HG02588 (cell line): ENCODE data around the gene UBE2V1.
A peak's percentile ranks its signal among the peaks of the same experiment; 100 is the strongest.
"Not testable (repeated sequence)": the region's sequence is repeated elsewhere in the genome, so short reads cannot be mapped to it uniquely, and the experiment has no call there.

Experiments used
- ATAC-seq: cut with Tn5 transposase; IDR thresholded peaks from one replicate; pipeline ENCODE4 v1.9.1; 2021; ENCODE audit warnings: mild to moderate bottlenecking, moderate library complexity; ENCODE audit not compliant: unreplicated experiment

Gene UBE2V1

GRCh38 chr20:50115591-50116367 is 2.8 kb upstream of the UBE2V1 start:
- peak; percentile 68 for ATAC-seq

GRCh38 chr20:50115041-50115512 is 2.1 kb upstream of the UBE2V1 start:
- ATAC-seq = no peak

- ATAC-seq = no peak
These were observed 672 bp upstream of the UBE2V1 start for GRCh38 chr20:50113420-50114224.

GRCh38 chr20:50111829-50112495 is 988 bp downstream of the UBE2V1 start:
- ATAC-seq = no peak

GRCh38 chr20:50111120-50111828 is 1.7 kb downstream of the UBE2V1 start:
- no peak for ATAC-seq

GRCh38 chr20:50110141-50111047 is 2.6 kb downstream of the UBE2V1 start:
- ATAC-seq = no peak

GRCh38 chr20:50108556-50109235 is 4.3 kb downstream of the UBE2V1 start:
- no peak for ATAC-seq

GRCh38 chr20:50107796-50108331 is 5.1 kb downstream of the UBE2V1 start:
- ATAC-seq = no peak

- ATAC-seq = no peak
These were observed 5.8 kb downstream of the UBE2V1 start for GRCh38 chr20:50107086-50107660.

- not testable (repeated sequence) for ATAC-seq
These were observed 6.3 kb downstream of the UBE2V1 start for GRCh38 chr20:50106669-50107068.

GRCh38 chr20:50103464-50104107 is 9.4 kb downstream of the UBE2V1 start:
- not testable (repeated sequence) for ATAC-seq

GRCh38 chr20:50102551-50102950 is 10.4 kb downstream of the UBE2V1 start:
- ATAC-seq = not testable (repeated sequence)

GRCh38 chr20:50101887-50102286 is 11.1 kb downstream of the UBE2V1 start:
- ATAC-seq = no peak

- no peak for ATAC-seq
These were observed 11.7 kb downstream of the UBE2V1 start for GRCh38 chr20:50101281-50101680.

GRCh38 chr20:50100552-50100951 is 12.4 kb downstream of the UBE2V1 start:
- ATAC-seq = no peak

- no peak for ATAC-seq
These were observed 13.4 kb downstream of the UBE2V1 start for GRCh38 chr20:50099565-50099991.

- ATAC-seq = no peak
These were observed 13.8 kb downstream of the UBE2V1 start for GRCh38 chr20:50099113-50099512.

- no peak for ATAC-seq
These were observed 14.7 kb downstream of the UBE2V1 start for GRCh38 chr20:50098259-50098658.
